Gastroesophageal sphincter (tissue), 3 donors: Measurements from ENCODE around the gene COL20A1.

ENCODE experiments used
- CTCF ChIP-seq, 4 experiments: fragments of 200-600 bp in 2 of 4; fragments of 450-650 bp in 2 of 4; sonication (generic) in 1 of 4; IDR thresholded peaks; one replicate each; pipeline ENCODE4 v1.5.1; 2017 to 2019; ENCODE audit warnings: antibody characterized with exemption in 4 of 4, mild to moderate bottlenecking in 2 of 4, moderate library complexity in 2 of 4
- EP300 ChIP-seq: sonication (generic); formaldehyde crosslinking; IDR thresholded peaks from one replicate; pipeline ENCODE4 v1.6.1; 2017; ENCODE audit warnings: antibody characterized with exemption, mild to moderate bottlenecking

DNA sequence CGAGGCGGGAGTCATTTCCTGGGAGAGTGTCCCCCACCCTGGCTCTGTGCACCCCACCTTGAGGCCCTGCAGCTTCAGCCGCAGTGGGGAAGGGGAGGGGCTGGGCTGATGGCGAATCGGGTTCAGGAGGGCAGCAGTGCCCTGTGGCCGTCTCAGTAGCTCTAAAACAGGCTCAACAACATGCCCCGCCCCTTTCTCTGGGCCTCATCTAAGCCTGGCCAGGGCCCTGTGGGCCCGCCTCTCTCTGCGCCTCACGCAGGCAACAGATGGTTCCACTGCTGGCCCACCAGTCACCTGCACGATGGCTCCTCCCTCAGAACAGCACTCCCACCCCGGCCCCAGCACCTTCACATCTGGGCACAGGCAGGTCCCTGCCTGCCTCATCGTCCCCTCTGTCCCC, 38.0 kb downstream of the COL20A1 start:
- TF ChIP-seq CTCF (IDR thresholded peaks at IDR 0.05) (no peak), EP300 (no peak)
